IMR-90 (cell line): ENCODE results near the gene FNDC7. TPM values are rescaled to one million over a fixed set of nuclear protein-coding genes. Genes with fewer than 3 reads are reported as not detected.

Experiments used
- ATAC-seq: fragments of 200-7000 bp; cut with Tn5 transposase; 2 replicates; pipeline ENCODE4 v1.9.1; 2020; ENCODE audit warnings: low read depth, mild to moderate bottlenecking, moderate library complexity
- BruUV-seq: library from RNA; stranded (reverse); fragments of 400-500 nt; replicated peaks from 2 replicates; lab custom pipeline; 2021; lab: Mats Ljungman, UMichigan
- CTCF ChIA-PET: fragments of 300-600 bp; formaldehyde crosslinking; extraction: SDS; loops from one replicate; lab custom pipeline; 2021; ENCODE audit warnings: antibody characterized with exemption; lab: Yijun Ruan, JAX
- POLR2A ChIA-PET: fragments of 300-600 bp; sonication (Branson Sonifier 250); formaldehyde crosslinking; loops from one replicate; lab custom pipeline; 2022; ENCODE audit warnings: antibody characterized with exemption; ENCODE audit not compliant: unreplicated experiment; lab: Charles Lee
- DNase-seq: peaks from one replicate; pipeline ENCODE4 v3.0.0; 2013
- H2AFZ ChIP-seq: replicated peaks from 2 replicates; pipeline ENCODE3; 2013; ENCODE audit warnings: low read length, mild to moderate bottlenecking; ENCODE audit not compliant: poor library complexity
- H2AK5ac ChIP-seq: 2 replicates; pipeline ENCODE4 v1.6.1; 2013; ENCODE audit warnings: low read depth, low read length, inconsistent platforms
- H2AK9ac ChIP-seq: replicated peaks from 2 replicates; pipeline ENCODE3; 2013; ENCODE audit warnings: mild to moderate bottlenecking, low read depth, low read length, moderate library complexity; ENCODE audit not compliant: poor library complexity
- H2BK120ac ChIP-seq: 2 replicates; pipeline ENCODE4 v1.6.1; 2013; ENCODE audit warnings: low read depth, low read length, inconsistent platforms
- H2BK15ac ChIP-seq: 3 replicates; pipeline ENCODE4 v1.6.1; 2013; ENCODE audit warnings: low read depth, low read length, inconsistent platforms
- H2BK20ac ChIP-seq: 2 replicates; pipeline ENCODE4 v1.6.1; 2013; ENCODE audit warnings: low read depth, mild to moderate bottlenecking, inconsistent platforms, low read length, moderate library complexity
- H2BK5ac ChIP-seq: 2 replicates; pipeline ENCODE4 v1.6.1; 2013; ENCODE audit warnings: mild to moderate bottlenecking, low read depth, low read length, inconsistent platforms; ENCODE audit not compliant: poor library complexity, severe bottlenecking
- H3K14ac ChIP-seq: replicated peaks from 2 replicates; pipeline ENCODE4 v1.6.1; 2013; ENCODE audit warnings: low read depth, low read length, inconsistent platforms
- H3K18ac ChIP-seq: 2 replicates; pipeline ENCODE4 v1.6.1; 2013; ENCODE audit warnings: low read depth, low read length, control low read depth
- H3K23ac ChIP-seq: 2 replicates; pipeline ENCODE4 v1.6.1; 2013; ENCODE audit warnings: low read depth, low read length, inconsistent platforms
- H3K27ac ChIP-seq: 2 replicates; pipeline ENCODE4 v1.5.1; 2013; ENCODE audit warnings: mild to moderate bottlenecking, control low read depth, low read length; ENCODE audit not compliant: insufficient read depth
- H3K27me3 ChIP-seq: 2 replicates; pipeline ENCODE4 v1.6.1; 2013; ENCODE audit warnings: low read length; ENCODE audit not compliant: control insufficient read depth, insufficient read depth
- H3K36me3 ChIP-seq: 2 replicates; pipeline ENCODE4 v1.6.1; 2013; ENCODE audit warnings: low read length, mixed read lengths; ENCODE audit not compliant: control insufficient read depth, insufficient read depth
- H3K4ac ChIP-seq: 2 replicates; pipeline ENCODE4 v1.6.1; 2013; ENCODE audit warnings: low read depth, low read length, inconsistent platforms
- H3K4me1 ChIP-seq: 2 replicates; pipeline ENCODE4 v1.6.1; 2013; ENCODE audit warnings: low read length, mixed read lengths; ENCODE audit not compliant: control insufficient read depth, insufficient read depth
- H3K4me2 ChIP-seq: 2 replicates; pipeline ENCODE4 v1.6.1; 2013; ENCODE audit warnings: low read depth, mild to moderate bottlenecking, control low read depth, low read length, moderate library complexity
- H3K4me3 ChIP-seq: 2 replicates; pipeline ENCODE4 v1.5.1; 2013; ENCODE audit warnings: low read depth, mild to moderate bottlenecking, control low read depth, low read length, moderate library complexity; ENCODE audit not compliant: insufficient read depth
- H3K56ac ChIP-seq: 2 replicates; pipeline ENCODE4 v1.6.1; 2013; ENCODE audit warnings: low read length, inconsistent platforms; ENCODE audit not compliant: insufficient read depth; ENCODE audit errors: extremely low read depth
- H3K79me1 ChIP-seq, 2 experiments: 2 replicates each; pipeline ENCODE4 v1.6.1; 2013; ENCODE audit warnings: low read length in 2 of 2, inconsistent platforms in 1 of 2, low read depth in 1 of 2
- H3K9ac ChIP-seq: 2 replicates; pipeline ENCODE4 v1.6.1; 2013; ENCODE audit warnings: low read depth, low read length, control low read depth
- H3K9me1 ChIP-seq: 2 replicates; pipeline ENCODE4 v1.6.1; 2013; ENCODE audit warnings: low read length, inconsistent platforms; ENCODE audit not compliant: insufficient read depth
- H3K9me3 ChIP-seq: 2 replicates; pipeline ENCODE4 v1.6.1; 2013; ENCODE audit warnings: low read length; ENCODE audit not compliant: control insufficient read depth, insufficient read depth
- H4K20me1 ChIP-seq: 2 replicates; pipeline ENCODE4 v1.6.1; 2013; ENCODE audit warnings: low read length, inconsistent platforms; ENCODE audit not compliant: insufficient read depth
- H4K5ac ChIP-seq: 2 replicates; pipeline ENCODE4 v1.6.1; 2013; ENCODE audit warnings: mild to moderate bottlenecking, low read depth, low read length, control low read depth
- H4K8ac ChIP-seq, 2 experiments: 2 replicates each; pipeline ENCODE4 v1.6.1; 2013; ENCODE audit warnings: low read depth in 2 of 2, low read length in 2 of 2, control low read depth in 1 of 2, inconsistent platforms in 1 of 2
- H4K91ac ChIP-seq: 2 replicates; pipeline ENCODE4 v1.6.1; 2013; ENCODE audit warnings: low read depth, low read length, inconsistent platforms; ENCODE audit not compliant: insufficient read depth
- CEBPB ChIP-seq: IDR thresholded peaks from 2 replicates; pipeline ENCODE4 v1.6.1; 2012; ENCODE audit warnings: low read depth, low read length, improper control_type of control experiment
- MXI1 ChIP-seq: IDR thresholded peaks from 2 replicates; pipeline ENCODE4 v1.6.1; 2012; ENCODE audit warnings: low read depth, mild to moderate bottlenecking, low read length, moderate library complexity, borderline replicate concordance
- RFX5 ChIP-seq: IDR thresholded peaks from 2 replicates; pipeline ENCODE4 v1.8.0; 2012; ENCODE audit warnings: low read depth, mild to moderate bottlenecking, low read length, moderate library complexity
- WGBS, 2 experiments: methylation state at CpG; one replicate each; pipeline versions ENCODE4 v1.1.5 to v1.1.7; 2013; ENCODE audit warnings: missing lambda C conversion rate in 2 of 2; ENCODE audit not compliant: insufficient read length in 1 of 2; ENCODE audit errors: extremely low coverage in 2 of 2; 5-methylcytosine and 5-hydroxymethylcytosine counted together
- dilution Hi-C: fragments of 300-500 bp; cut with HindIII; formaldehyde crosslinking; loops from one replicate; pipeline ENCODE4 v1.14.3; 2018; ENCODE audit warnings: low sequenced_read_pairs; ENCODE audit not compliant: unreplicated experiment
- in situ Hi-C: fragments of 300-500 bp; cut with MboI; formaldehyde crosslinking; loops from 3 replicates; pipeline ENCODE4 v1.14.3; 2019; ENCODE audit warnings: low sequenced_read_pairs, inconsistent platforms, mixed read lengths
- intact Hi-C: fragments of 100-400 bp; cut with micrococcal nuclease; formaldehyde crosslinking; loops from 2 replicates; pipeline ENCODE4 v1.10.0; 2022
- polyA plus RNA-seq, 3 experiments: library from polyadenylated mRNA; depleted of rRNA; stranded (reverse); fragments of >200 nt; gene quantifications; 2 replicates each; pipeline ENCODE4 v1.2.3, GENCODE V29; 2012; ENCODE audit warnings: low replicate concordance in 1 of 3
- total RNA-seq: library from RNA; depleted of rRNA; stranded (reverse); fragments of >200 nt; gene quantifications from 2 replicates; pipeline ENCODE4 v1.2.3, GENCODE V29; 2012

Gene FNDC7
- total and polyA plus RNA-seq, 2 of the 4 experiments (the other 2 are of a cell fraction), result not detected

- H3K9me3 ChIP-seq, result no peaks in the 10 kb centered on the region
- H3K4me1 ChIP-seq, result peaks cover 7% of the 10 kb centered on the region
- dilution Hi-C loops (no loop called here), intact Hi-C loops (no loop called here), in situ Hi-C loops (no loop called here)
- no peak overlapping the region for H4K91ac ChIP-seq
- H4K8ac ChIP-seq, result no peak overlapping the region
- H2BK5ac ChIP-seq, result peak overlapping the region; percentile 2
- H2BK15ac ChIP-seq, result no peak overlapping the region
- no peaks in the 10 kb centered on the region for H3K27me3 ChIP-seq
- ChIA-PET CTCF (interaction anchor here (1.0 to 1.4 kb wide), 2 partner anchors 16 to 57 kb away, joined by 3 to 4 read pairs; no protein-coding TSS in a partner anchor), POLR2A (interaction anchor here (0.6 to 0.9 kb wide), 2 partner anchors 17 to 114 kb away, joined by 3 to 8 read pairs; no protein-coding TSS in a partner anchor)
- no peak overlapping the region for H3K4ac ChIP-seq
- no peak overlapping the region for H4K5ac ChIP-seq
- no peak overlapping the region for H2AK9ac ChIP-seq
- H2AFZ ChIP-seq, result no peak overlapping the region
- peak overlapping the region; percentile 7; the same call in 1 of the 2 replicates for H3K14ac ChIP-seq
- no peak overlapping the region for H2AK5ac ChIP-seq
- H3K27ac ChIP-seq, result no peak overlapping the region
- no peak overlapping the region for H3K9ac ChIP-seq
- no peak overlapping the region for H3K4me2 ChIP-seq
- H3K18ac ChIP-seq, result no peak overlapping the region
- no CpG with 5 or more reads among the region's 6 CpGs for WGBS, 2 experiments
- peaks cover 4% of the 10 kb centered on the region for H3K9me1 ChIP-seq
- ATAC-seq (no peak), DNase-seq (peak; percentile 9)
- H2BK120ac ChIP-seq, result no peak overlapping the region
- BruUV-seq, result no TSS peak
- no peak overlapping the region for H3K56ac ChIP-seq
- no peak overlapping the region for H3K23ac ChIP-seq
- no peaks in the 10 kb centered on the region; the same call in 1 of the 2 replicates for H4K20me1 ChIP-seq
- TF ChIP-seq RFX5, result no peak
- peak; percentile 29; the same call in 1 of the 2 replicates for TF ChIP-seq CEBPB
- TF ChIP-seq MXI1, result no peak
- peaks cover 14% of the 10 kb centered on the region for H3K36me3 ChIP-seq
- peaks cover 0 to 6% of the 10 kb centered on the region in 2 experiments; a peak in 2 of 4 replicates for H3K79me1 ChIP-seq
- no peak overlapping the region for H3K4me3 ChIP-seq
- no peak overlapping the region for H2BK20ac ChIP-seq
These were observed 8.8 kb upstream of the FNDC7 start for GRCh38 chr1:108703939-108704338.
